GM10248 (cell line): ENCODE results near the gene GLRA2.

Experiments
- CTCF ChIA-PET: fragments of 300-600 bp; sonication (Branson Sonifier 250); formaldehyde crosslinking; extraction: SDS; loops from one replicate; lab custom pipeline; 2021; ENCODE audit warnings: antibody characterized with exemption; lab: Yijun Ruan, JAX
- POLR2A ChIA-PET: fragments of 350-650 bp; sonication (Branson Sonifier 250); formaldehyde crosslinking; extraction: SDS; loops from one replicate; lab custom pipeline; 2020; ENCODE audit warnings: antibody characterized with exemption; lab: Yijun Ruan, JAX
- DNase-seq: peaks from one replicate; pipeline ENCODE4 v3.0.0; 2012; ENCODE audit errors: extremely low spot score
- CTCF ChIP-seq: IDR thresholded peaks from 2 replicates; pipeline ENCODE4 v1.5.1; 2012; ENCODE audit warnings: mild to moderate bottlenecking, low read depth; ENCODE audit errors: extremely low read depth, missing control alignments, control extremely low read depth

The GLRA2 gene

GRCh38 chrX:14529290-14529989 lies at the start of gene GLRA2:
Gene GLRA2 (plus strand): TSS chrX:14529536. CDS start chrX:14530058, 522 bp downstream.
- no peak for TF ChIP-seq CTCF
- ChIA-PET CTCF (interaction anchor here (0.7 to 1.6 kb wide), 3 partner anchors 17 to 437 kb away, joined by 3 to 5 read pairs (median 3); no protein-coding TSS in a partner anchor), POLR2A (no interaction called here)
- DNase-seq = no peak

GRCh38 chrX:14489437-14489836 lies 39.9 kb upstream of the GLRA2 start:
- no peak for TF ChIP-seq CTCF
- ChIA-PET POLR2A (no interaction called here), CTCF (no interaction called here)
- no peak for DNase-seq

- POLR2A ChIA-PET = no interaction called here
- DNase-seq = no peak
- no peak for TF ChIP-seq CTCF
- CTCF ChIA-PET = no interaction called here
These were observed 37.6 kb upstream of the GLRA2 start for GRCh38 chrX:14491689-14492088.

- no peak for TF ChIP-seq CTCF
- no peak for DNase-seq
- POLR2A ChIA-PET = no interaction called here
- CTCF ChIA-PET = interaction anchor here (1.3 kb wide), 1 partner anchor 19 kb away, joined by 3 read pairs; no protein-coding TSS in a partner anchor
These were observed 32.7 kb upstream of the GLRA2 start for GRCh38 chrX:14496674-14497073.

GRCh38 chrX:14497184-14497666 lies 32.1 kb upstream of the GLRA2 start:
- TF ChIP-seq CTCF = no peak
- DNase-seq = peak; percentile 4
- ChIA-PET POLR2A (no interaction called here), CTCF (interaction anchor here (1.3 kb wide), 1 partner anchor 20 kb away, joined by 3 read pairs; no protein-coding TSS in a partner anchor)

- no peak for DNase-seq
- TF ChIP-seq CTCF = no peak
- CTCF ChIA-PET = no interaction called here
- POLR2A ChIA-PET = no interaction called here
These were observed 28.0 kb upstream of the GLRA2 start for GRCh38 chrX:14501327-14501726.
